K562 (cell line): ENCODE data around the gene CITED1. TPM values are rescaled to one million over a fixed set of nuclear protein-coding genes. Genes with fewer than 3 reads are reported as not detected.
A peak's percentile ranks its signal among the peaks of the same experiment; 100 is the strongest.

Experiments used
- ARNT ChIP-seq, 2 experiments: fragments of 450-650 bp; IDR thresholded peaks; 2 replicates each; pipeline ENCODE4 v1.6.1; 2016; ENCODE audit warnings: mild to moderate bottlenecking in 1 of 2
- CEBPZ ChIP-seq: fragments of 150-350 bp; IDR thresholded peaks from 2 replicates; pipeline ENCODE4 v1.6.1; 2014; ENCODE audit warnings: low read depth, mild to moderate bottlenecking, low read length, borderline replicate concordance
- CHD2 ChIP-seq: IDR thresholded peaks from 2 replicates; pipeline ENCODE4 v1.6.1; 2011; ENCODE audit warnings: low read depth, low read length
- E2F6 ChIP-seq, 2 experiments: IDR thresholded peaks; 2 replicates each; pipeline ENCODE4 v1.6.1; 2011; ENCODE audit warnings: borderline replicate concordance in 1 of 2, control low read depth in 1 of 2, low read depth in 1 of 2, low read length in 1 of 2, mild to moderate bottlenecking in 1 of 2, mixed read lengths in 1 of 2, moderate library complexity in 1 of 2; ENCODE audit not compliant: insufficient read depth in 1 of 2, insufficient read length in 1 of 2, poor library complexity in 1 of 2, severe bottlenecking in 1 of 2; ENCODE audit errors: extremely low read depth in 1 of 2
- KLF16 ChIP-seq: IDR thresholded peaks from 2 replicates; pipeline ENCODE4 v1.6.1; 2016; ENCODE audit warnings: antibody characterized with exemption
- MAZ ChIP-seq, 2 experiments: fragments of 450-650 bp in 1 of 2; sonication (generic) in 1 of 2; formaldehyde crosslinking; IDR thresholded peaks in 1 of 2; conservative IDR thresholded peaks in 1 of 2; 2 replicates each; pipeline versions ENCODE4 v1.4.0 to v1.5.0; 2020; ENCODE audit warnings: mild to moderate bottlenecking in 1 of 2, missing genetic modification reagents in 1 of 2
- MEF2D ChIP-seq: conservative IDR thresholded peaks from 2 replicates; pipeline ENCODE4 v1.6.1; 2016; ENCODE audit warnings: low read depth, missing genetic modification characterization, missing compliant biosample characterization
- RBFOX2 ChIP-seq: fragments of 200-400 bp; formaldehyde crosslinking; IDR thresholded peaks from 2 replicates; pipeline ENCODE4 v1.6.1; 2017; ENCODE audit warnings: low read depth, mild to moderate bottlenecking, low read length, moderate library complexity
- TBL1XR1 ChIP-seq, 2 experiments: IDR thresholded peaks; 2 replicates each; pipeline ENCODE4 v1.6.1; 2012; ENCODE audit warnings: improper control_type of control experiment in 2 of 2, low read length in 2 of 2, mild to moderate bottlenecking in 1 of 2
- TOE1 ChIP-seq, 2 experiments: fragments of 450-650 bp in 1 of 2; sonication (generic) in 1 of 2; formaldehyde crosslinking in 1 of 2; IDR thresholded peaks; 2 replicates each; pipeline versions ENCODE4 v1.7.1 to v1.8.0; 2016 to 2022; ENCODE audit warnings: borderline replicate concordance in 2 of 2, mild to moderate bottlenecking in 2 of 2, antibody characterized with exemption in 1 of 2, inconsistent platforms in 1 of 2, low read depth in 1 of 2, missing genetic modification reagents in 1 of 2, moderate library complexity in 1 of 2
- ZMIZ1 ChIP-seq, 2 experiments: fragments of 150-350 bp in 1 of 2; IDR thresholded peaks; 2 replicates each; pipeline ENCODE4 v1.6.1; 2012 to 2016; ENCODE audit warnings: low read depth in 2 of 2, low read length in 2 of 2, mild to moderate bottlenecking in 1 of 2, moderate library complexity in 1 of 2
- ZNF384 ChIP-seq: IDR thresholded peaks from 2 replicates; pipeline ENCODE4 v1.6.1; 2012; ENCODE audit warnings: low read depth, low read length, improper control_type of control experiment
- ZNF398 ChIP-seq: fragments of 250-450 bp; sonication (Bioruptor Pico); IDR thresholded peaks from 2 replicates; pipeline ENCODE4 v1.8.0; 2021; ENCODE audit warnings: moderate library complexity, mild to moderate bottlenecking, inconsistent platforms
- ZNF408 ChIP-seq: fragments of 250-450 bp; sonication (Bioruptor Pico); IDR thresholded peaks from 2 replicates; pipeline ENCODE4 v1.4.0; 2020; ENCODE audit warnings: low read depth, mild to moderate bottlenecking, moderate library complexity
- ZNF436 ChIP-seq: fragments of 250-450, 450-650 bp; sonication (Bioruptor Pico); formaldehyde crosslinking; IDR thresholded peaks from 2 replicates; pipeline ENCODE4 v1.7.0; 2020; ENCODE audit warnings: mild to moderate bottlenecking
- ZNF830 ChIP-seq: fragments of 250-450 bp; sonication (Bioruptor Pico); IDR thresholded peaks from 2 replicates; pipeline ENCODE4 v1.5.0; 2021; ENCODE audit warnings: mild to moderate bottlenecking
- polyA plus RNA-seq, 8 experiments: library from polyadenylated mRNA; depleted of rRNA in 4 of 8; stranded (reverse) in 5 of 8; unstranded in 3 of 8; fragments of >200 nt; fragmentation: Nextera tagmentation in 2 of 8; fragmentation: Illumina TruSeq in 1 of 8; extraction: Ambion mirVana in 2 of 8; extraction: Trizol in 1 of 8; gene quantifications; 2 replicates each; pipeline versions ENCODE4 v1.2.1 to v1.2.3, GENCODE V29; 2011 to 2014; ENCODE audit warnings: inconsistent platforms in 1 of 8, missing spikeins in 1 of 8
- total RNA-seq, 7 experiments: library from RNA; depleted of rRNA in 6 of 7; stranded (reverse); fragments of >200 nt in 6 of 7; fragmentation: Illumina TruSeq in 2 of 7; extraction: Trizol in 2 of 7; gene quantifications; 2 replicates each; pipeline versions ENCODE4 v1.2.1 to v1.2.3, GENCODE V29; 2011 to 2021; ENCODE audit warnings: low replicate concordance in 1 of 7

The CITED1 gene
- total and polyA plus RNA-seq, 9 of the 15 experiments (the other 6 are each of a cell fraction or from before 2014, with no cell fraction given), result 0.56 to 5.8 (median 4.2) TPM

- TF ChIP-seq MAZ (CRISPR knock-in tag; conservative IDR thresholded peaks at IDR 0.05 in 1 of 2, IDR thresholded peaks at IDR 0.05 in 1 of 2) (0 out of 4 replicates have a peak, but pooled peaks of 1 of the 2 experiments have one; percentile 24), TOE1 (IDR thresholded peaks at IDR 0.05; ENCODE audit: borderline replicate concordance) (peak; percentile 78), TOE1 (CRISPR knock-in tag; IDR thresholded peaks at IDR 0.05; ENCODE audit: borderline replicate concordance, low read depth) (no peak), MEF2D (tag) (no peak), CEBPZ (no peak), RBFOX2 (no peak), ZNF830 (CRISPR knock-in tag) (no peak), ZMIZ1 (IDR thresholded peaks at IDR 0.05; ENCODE audit: low read depth in 2 of 2, low read length in 2 of 2) (no peak), ZNF436 (no peak), ARNT (IDR thresholded peaks at IDR 0.05) (no peak), TBL1XR1 (IDR thresholded peaks at IDR 0.05; ENCODE audit: low read length in 2 of 2) (no peak), KLF16 (no peak), ZNF384 (no peak), ZNF398 (CRISPR knock-in tag) (no peak), CHD2 (no peak), E2F6 (IDR thresholded peaks at IDR 0.05; ENCODE audit: borderline replicate concordance in 1 of 2, extremely low read depth in 1 of 2, insufficient read depth in 1 of 2, insufficient read length in 1 of 2, low read depth in 1 of 2, low read length in 1 of 2, poor library complexity in 1 of 2, severe bottlenecking in 1 of 2) (peak; percentile 43 to 57), ZNF408 (CRISPR knock-in tag) (no peak)
Observed at GRCh38 chrX:72308566-72309296, 3.0 kb upstream of the CITED1 start (continued).
